Measurements from ENCODE around the gene SUGCT.
"Not testable (repeated sequence)": the region's sequence is repeated elsewhere in the genome, so short reads cannot be mapped to it uniquely, and the experiment has no call there.

Gene SUGCT

GRCh38 chr7:40627361-40627760, 492.6 kb downstream of the SUGCT start:
- not testable (repeated sequence) for DNase-seq (ENCODE audit: low spot score)

- DNase-seq (ENCODE audit: low spot score): no peak
These were observed 495.1 kb downstream of the SUGCT start for GRCh38 chr7:40629891-40630290.

GRCh38 chr7:40634118-40634517, 499.3 kb downstream of the SUGCT start:
- DNase-seq (ENCODE audit: low spot score): no peak

- no peak for DNase-seq (ENCODE audit: low spot score)
These were observed 503.9 kb downstream of the SUGCT start for GRCh38 chr7:40638545-40639320.

- DNase-seq (ENCODE audit: low spot score): no peak
These were observed 505.8 kb downstream of the SUGCT start for GRCh38 chr7:40640566-40640965.

- no peak for DNase-seq (ENCODE audit: low spot score)
These were observed 506.9 kb downstream of the SUGCT start for GRCh38 chr7:40641701-40642100.

- DNase-seq (ENCODE audit: low spot score): no peak
These were observed 508.9 kb downstream of the SUGCT start for GRCh38 chr7:40643664-40644063.

- DNase-seq (ENCODE audit: low spot score): no peak
These were observed 509.8 kb downstream of the SUGCT start for GRCh38 chr7:40644454-40645188.

GRCh38 chr7:40645197-40645596, 510.4 kb downstream of the SUGCT start:
- DNase-seq (ENCODE audit: low spot score): no peak

GRCh38 chr7:40646717-40647116, 511.9 kb downstream of the SUGCT start:
- peak; percentile 16 for DNase-seq (ENCODE audit: low spot score)

GRCh38 chr7:40647719-40648118, 512.9 kb downstream of the SUGCT start:
- no peak for DNase-seq (ENCODE audit: low spot score)

- DNase-seq (ENCODE audit: low spot score): no peak
These were observed 514.4 kb downstream of the SUGCT start for GRCh38 chr7:40649247-40649646.

- not testable (repeated sequence) for DNase-seq (ENCODE audit: low spot score)
These were observed 516.1 kb downstream of the SUGCT start for GRCh38 chr7:40650903-40651302.

GRCh38 chr7:40654171-40654570, 519.4 kb downstream of the SUGCT start:
- DNase-seq (ENCODE audit: low spot score): no peak

GRCh38 chr7:40655426-40655825, 520.6 kb downstream of the SUGCT start:
- DNase-seq (ENCODE audit: low spot score): no peak

- DNase-seq (ENCODE audit: low spot score): no peak
These were observed 521.5 kb downstream of the SUGCT start for GRCh38 chr7:40656349-40656748.

GRCh38 chr7:40658729-40659128, 523.9 kb downstream of the SUGCT start:
- peak; percentile 12 for DNase-seq (ENCODE audit: low spot score)

GRCh38 chr7:40659231-40659630, 524.4 kb downstream of the SUGCT start:
- DNase-seq (ENCODE audit: low spot score): no peak

- DNase-seq (ENCODE audit: low spot score): peak; percentile 5
These were observed 538.5 kb downstream of the SUGCT start for GRCh38 chr7:40673285-40673684.

GRCh38 chr7:40674316-40674715, 539.5 kb downstream of the SUGCT start:
- DNase-seq (ENCODE audit: low spot score): no peak

GRCh38 chr7:40675741-40676140, 540.9 kb downstream of the SUGCT start:
- DNase-seq (ENCODE audit: low spot score): no peak

GRCh38 chr7:40676221-40676620, 541.4 kb downstream of the SUGCT start:
- DNase-seq (ENCODE audit: low spot score): no peak

GRCh38 chr7:40680657-40681056, 545.9 kb downstream of the SUGCT start:
- peak; percentile 49 for DNase-seq (ENCODE audit: low spot score)
